ENCODE measurements around the gene RPGRIP1.

RPGRIP1 gene

GRCh38 chr14:21248338-21248737, 31.5 kb upstream of the RPGRIP1 start:
- H3K4me3 ChIP-seq (ENCODE audit: low read length), result no peak overlapping the region
- no peaks in the 10 kb centered on the region for H3K9me3 ChIP-seq (ENCODE audit: control insufficient read depth, insufficient read depth, low read length)
- no peak overlapping the region for H3K4me2 ChIP-seq (ENCODE audit: low read length)
- H3F3A ChIP-seq (ENCODE audit: control insufficient read depth, insufficient read depth), result peaks cover 84% of the 10 kb centered on the region
- peaks cover 100% of the 10 kb centered on the region for H3K36me3 ChIP-seq (ENCODE audit: control insufficient read depth, low read length)
- H3K27ac ChIP-seq (ENCODE audit: low read depth, low read length), result no peak overlapping the region
- no peaks in the 10 kb centered on the region for H3K27me3 ChIP-seq (ENCODE audit: control insufficient read depth, low read length)
- peaks cover 10% of the 10 kb centered on the region; the same call in 1 of the 2 replicates for H3K4me1 ChIP-seq (ENCODE audit: control insufficient read depth, low read length)
- TF ChIP-seq EZH2phosphoT487 (IDR thresholded peaks at IDR 0.05; ENCODE audit: borderline replicate concordance, low read length) (no peak), CTCF (IDR thresholded peaks at IDR 0.05; ENCODE audit: low read depth, low read length, poor library complexity, severe bottlenecking) (no peak)
- H3K79me2 ChIP-seq (ENCODE audit: control insufficient read depth, low read length), result peaks cover 100% of the 10 kb centered on the region
- peaks cover 61% of the 10 kb centered on the region; the same call in 1 of the 2 replicates for H4K20me1 ChIP-seq (ENCODE audit: control insufficient read depth, insufficient read depth, low read depth, low read length)
- H3K9me2 ChIP-seq (replicated peaks; ENCODE audit: control insufficient read depth, low read length), result no peaks in the 10 kb centered on the region

GRCh38 chr14:21248739-21249411, 31.0 kb upstream of the RPGRIP1 start:
- Histone ChIP-seq H3K79me2 (ENCODE audit: control insufficient read depth, low read length) (peaks cover 100% of the 10 kb centered on the region), H3K4me2 (ENCODE audit: low read length) (no peak overlapping the region), H3K9me3 (ENCODE audit: control insufficient read depth, insufficient read depth, low read length) (no peaks in the 10 kb centered on the region), H3K4me3 (ENCODE audit: low read length) (no peak overlapping the region), H4K20me1 (ENCODE audit: control insufficient read depth, insufficient read depth, low read depth, low read length) (peaks cover 65% of the 10 kb centered on the region), H3K4me1 (ENCODE audit: control insufficient read depth, low read length) (peaks cover 10% of the 10 kb centered on the region; the same call in 1 of the 2 replicates), H3K27ac (ENCODE audit: low read depth, low read length) (no peak overlapping the region), H3K9me2 (replicated peaks; ENCODE audit: control insufficient read depth, low read length) (no peaks in the 10 kb centered on the region), H3K36me3 (ENCODE audit: control insufficient read depth, low read length) (peaks cover 100% of the 10 kb centered on the region), H3K27me3 (ENCODE audit: control insufficient read depth, low read length) (no peaks in the 10 kb centered on the region), H3F3A (ENCODE audit: control insufficient read depth, insufficient read depth) (peaks cover 83% of the 10 kb centered on the region)
- TF ChIP-seq EZH2phosphoT487 (IDR thresholded peaks at IDR 0.05; ENCODE audit: borderline replicate concordance, low read length), result no peak
- TF ChIP-seq CTCF (IDR thresholded peaks at IDR 0.05; ENCODE audit: low read depth, low read length, poor library complexity, severe bottlenecking), result no peak

- H3K27ac ChIP-seq (ENCODE audit: low read depth, low read length), result no peak overlapping the region
- no peaks in the 10 kb centered on the region for H3K9me3 ChIP-seq (ENCODE audit: control insufficient read depth, insufficient read depth, low read length)
- H3K27me3 ChIP-seq (ENCODE audit: control insufficient read depth, low read length), result no peaks in the 10 kb centered on the region
- no peak overlapping the region for H3K4me3 ChIP-seq (ENCODE audit: low read length)
- H3F3A ChIP-seq (ENCODE audit: control insufficient read depth, insufficient read depth), result peaks cover 74% of the 10 kb centered on the region
- no peaks in the 10 kb centered on the region for H3K9me2 ChIP-seq (replicated peaks; ENCODE audit: control insufficient read depth, low read length)
- peaks cover 68% of the 10 kb centered on the region for H4K20me1 ChIP-seq (ENCODE audit: control insufficient read depth, insufficient read depth, low read depth, low read length)
- peaks cover 100% of the 10 kb centered on the region for H3K36me3 ChIP-seq (ENCODE audit: control insufficient read depth, low read length)
- peaks cover 100% of the 10 kb centered on the region for H3K79me2 ChIP-seq (ENCODE audit: control insufficient read depth, low read length)
- TF ChIP-seq EZH2phosphoT487 (IDR thresholded peaks at IDR 0.05; ENCODE audit: borderline replicate concordance, low read length), result no peak
- TF ChIP-seq CTCF (IDR thresholded peaks at IDR 0.05; ENCODE audit: low read depth, low read length, poor library complexity, severe bottlenecking), result no peak
- peaks cover 18% of the 10 kb centered on the region for H3K4me1 ChIP-seq (ENCODE audit: control insufficient read depth, low read length)
- H3K4me2 ChIP-seq (ENCODE audit: low read length), result no peak overlapping the region
Measured at GRCh38 chr14:21251215-21251614, 28.7 kb upstream of the RPGRIP1 start.

Measured in DOHH2 (cell line).